ENCODE measurements around the gene MAL. TPM values are rescaled to one million over a fixed set of nuclear protein-coding genes. Genes with fewer than 3 reads are reported as not detected.

Gene MAL
- polyA plus RNA-seq, 4 donors: 6.3 to 361 (median 310) TPM

- no peak for DNase-seq (ENCODE audit: low read depth in 4 of 4, low spot score in 3 of 4)
Observed at GRCh38 chr2:94995553-94996304, 29.8 kb upstream of the MAL start.

GRCh38 chr2:94996305-94997100, 29.0 kb upstream of the MAL start:
- no peak for DNase-seq (ENCODE audit: low read depth in 4 of 4, low spot score in 3 of 4)

DNA sequence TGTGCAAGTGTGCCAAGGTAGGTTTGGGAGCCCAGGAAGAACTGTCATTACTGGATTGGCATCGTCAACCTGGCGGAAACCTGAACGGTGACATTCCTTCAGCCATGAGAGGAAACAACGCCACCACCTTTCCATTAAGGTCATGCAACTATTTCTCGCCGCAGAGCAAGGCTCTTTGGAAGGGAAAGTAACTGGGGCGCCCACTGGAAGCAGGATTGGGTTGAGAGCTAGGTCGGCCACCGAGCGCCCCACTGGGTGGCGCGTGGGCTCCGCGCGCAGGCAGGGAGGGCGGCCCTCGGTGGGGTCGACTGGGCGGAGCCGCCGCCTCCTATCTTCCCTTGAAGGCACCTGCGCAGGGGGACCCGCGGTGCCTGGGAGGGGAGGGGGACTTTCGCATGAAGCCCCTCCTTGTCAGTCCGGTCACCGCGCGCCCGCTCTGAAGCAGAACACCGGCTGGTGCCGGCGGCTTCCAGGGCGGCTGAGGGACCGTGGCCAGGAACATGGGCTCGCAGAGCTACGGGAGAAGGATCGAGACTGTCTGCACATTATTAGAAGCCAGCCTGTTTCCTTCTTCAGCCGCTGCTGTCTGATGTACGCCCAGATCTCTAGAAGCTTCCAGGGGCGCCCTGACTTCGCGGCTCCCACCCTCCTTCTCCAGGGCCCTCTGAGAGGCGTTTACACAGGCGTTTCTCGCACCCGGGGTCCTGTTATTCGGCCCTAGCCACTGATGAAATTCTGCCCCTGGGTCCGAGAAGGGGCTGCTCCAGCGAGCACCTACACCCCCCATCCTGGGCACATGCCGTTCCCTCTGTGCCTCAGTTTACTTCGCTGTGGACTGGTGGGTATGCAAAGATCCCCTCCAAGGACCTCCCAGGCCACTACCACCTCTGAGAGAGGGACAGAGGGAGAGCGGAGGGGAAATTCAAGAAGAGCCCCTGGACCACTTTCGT, 27.3 kb upstream of the MAL start:
- DNase-seq (ENCODE audit: low read depth in 4 of 4, low spot score in 3 of 4): no peak

DNA sequence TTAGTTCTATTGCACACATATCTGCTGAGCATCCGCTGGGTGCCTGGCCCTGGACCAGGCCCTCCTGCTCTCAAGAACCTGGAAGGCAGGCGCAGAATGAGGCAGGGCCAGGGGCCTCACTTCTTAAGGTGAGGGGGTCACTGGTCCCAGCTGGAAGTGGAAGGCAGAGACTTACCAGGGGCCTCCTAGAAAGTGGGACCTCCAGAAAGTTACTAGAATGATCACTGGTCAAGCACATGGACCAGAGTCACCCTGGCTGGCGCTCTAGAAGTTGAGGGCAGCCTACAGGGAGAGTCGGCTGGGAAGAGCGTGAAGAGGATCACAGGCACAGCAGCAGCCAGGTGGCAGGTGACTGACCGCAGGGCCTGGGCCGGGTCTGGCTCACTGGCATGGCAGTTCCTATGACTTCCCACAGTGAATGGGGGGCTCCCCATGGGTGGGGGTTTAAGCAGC, 26.1 kb upstream of the MAL start:
- DNase-seq (ENCODE audit: low read depth in 4 of 4, low spot score in 3 of 4): no peak

DNA sequence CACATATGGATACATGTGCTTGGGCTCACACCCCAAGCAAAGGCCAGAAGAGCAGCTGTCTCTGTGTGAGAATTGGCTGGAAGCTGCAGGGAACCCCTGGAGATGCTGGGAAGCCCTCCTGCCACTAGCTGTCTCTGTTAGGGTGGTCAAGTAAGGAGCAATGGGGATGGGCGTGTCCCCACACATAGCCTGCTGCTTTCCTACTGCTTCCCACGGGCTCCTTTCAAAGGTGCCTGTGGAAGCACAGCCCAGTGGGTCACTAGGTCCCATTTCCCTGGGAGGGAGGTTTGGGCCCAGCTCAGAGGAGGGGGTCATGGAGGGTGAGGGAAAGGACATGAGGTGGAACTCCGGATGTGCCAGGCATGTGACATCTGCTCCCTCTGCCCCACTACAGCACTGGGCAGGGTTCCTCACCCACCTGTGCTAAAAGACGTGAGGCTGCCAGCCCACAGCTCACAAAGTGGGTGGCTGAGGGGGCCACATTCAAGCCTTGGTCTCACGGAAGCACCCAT, 24.4 kb upstream of the MAL start:
- DNase-seq (ENCODE audit: low read depth in 4 of 4, low spot score in 3 of 4): no peak

DNA sequence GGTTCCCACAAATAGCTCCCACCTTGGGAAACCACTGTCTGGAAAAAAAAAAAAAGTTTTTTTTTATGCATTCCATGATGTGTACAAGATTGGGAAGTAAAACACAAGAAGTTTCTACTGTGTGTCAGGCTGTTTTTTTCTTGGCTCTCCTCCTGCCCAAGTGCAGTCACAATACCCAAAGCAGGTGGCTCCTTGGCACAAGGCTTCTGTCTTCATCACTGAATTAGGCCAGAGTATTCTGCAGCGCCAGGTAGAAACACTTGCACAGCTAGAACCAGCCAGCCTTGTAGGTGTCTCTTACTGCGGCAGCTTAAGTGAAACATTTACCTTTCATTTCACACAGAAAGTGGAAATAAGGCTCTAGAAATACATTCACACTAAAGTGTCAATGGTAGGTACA, 23.8 kb upstream of the MAL start:
- DNase-seq (ENCODE audit: low read depth in 4 of 4, low spot score in 3 of 4): no peak

DNA sequence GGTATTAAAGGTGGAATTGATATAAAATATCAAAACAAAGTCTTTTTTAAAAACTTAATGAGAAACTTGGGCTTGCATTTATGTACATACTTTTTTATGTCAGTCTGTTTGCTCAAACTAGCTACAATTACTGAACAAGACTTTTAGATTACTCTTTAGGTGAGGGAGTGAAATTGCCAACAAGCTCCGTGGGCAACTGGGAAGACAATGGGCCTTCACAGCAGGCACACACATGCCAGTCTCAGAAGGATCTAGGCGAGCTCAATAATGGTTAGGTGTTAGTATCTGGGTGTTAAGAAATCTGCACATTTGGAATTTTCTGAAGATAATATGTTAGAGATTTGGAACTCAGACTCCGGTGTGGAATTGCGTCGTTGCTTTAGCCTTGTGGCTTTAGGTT, 23.0 kb upstream of the MAL start:
- DNase-seq (ENCODE audit: low read depth in 4 of 4, low spot score in 3 of 4): no peak

- DNase-seq (ENCODE audit: low read depth in 4 of 4, low spot score in 3 of 4): no peak
Observed at GRCh38 chr2:95004287-95004686, 21.2 kb upstream of the MAL start.

DNA sequence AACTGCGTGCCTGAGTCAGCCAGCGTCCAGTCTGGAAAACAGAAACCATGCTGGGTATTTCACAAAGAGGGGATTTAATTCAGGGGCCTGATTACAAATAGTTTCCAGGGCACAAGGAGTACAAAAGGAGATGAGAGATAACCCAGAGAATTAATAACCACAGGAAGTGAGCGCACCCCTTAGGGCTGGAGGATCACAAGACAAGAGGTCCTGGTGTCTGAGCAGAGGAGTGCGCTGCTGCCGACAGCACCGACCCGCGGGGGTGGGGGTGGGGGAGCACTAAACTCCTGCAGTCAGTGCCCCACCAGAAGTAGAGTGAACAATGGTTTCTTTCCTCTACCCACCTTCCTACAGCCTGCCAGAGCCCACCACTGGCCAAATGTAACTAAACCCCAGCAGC, 20.8 kb upstream of the MAL start:
- no peak for DNase-seq (ENCODE audit: low read depth in 4 of 4, low spot score in 3 of 4)

DNA sequence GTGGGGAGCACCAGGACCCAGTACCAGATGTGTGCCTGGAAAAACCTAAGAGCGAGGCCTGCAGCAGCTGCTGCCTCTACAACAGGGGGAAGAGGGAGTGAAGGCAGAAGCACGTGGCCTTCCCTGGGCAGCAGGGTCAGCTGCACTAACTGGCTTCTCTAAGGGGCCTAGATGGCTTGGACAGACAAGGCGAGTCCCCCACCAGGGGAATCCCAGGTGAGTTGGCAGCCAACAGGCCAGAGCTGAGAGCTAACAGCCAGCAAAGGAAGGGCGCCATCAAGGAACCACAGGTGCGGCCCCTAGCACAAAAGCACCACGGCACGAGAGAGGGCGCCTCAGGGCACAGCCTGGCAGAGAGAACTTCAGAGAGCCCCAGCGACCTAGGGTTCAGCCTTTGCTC, 19.8 kb upstream of the MAL start:
- DNase-seq (ENCODE audit: low read depth in 4 of 4, low spot score in 3 of 4): no peak

DNA sequence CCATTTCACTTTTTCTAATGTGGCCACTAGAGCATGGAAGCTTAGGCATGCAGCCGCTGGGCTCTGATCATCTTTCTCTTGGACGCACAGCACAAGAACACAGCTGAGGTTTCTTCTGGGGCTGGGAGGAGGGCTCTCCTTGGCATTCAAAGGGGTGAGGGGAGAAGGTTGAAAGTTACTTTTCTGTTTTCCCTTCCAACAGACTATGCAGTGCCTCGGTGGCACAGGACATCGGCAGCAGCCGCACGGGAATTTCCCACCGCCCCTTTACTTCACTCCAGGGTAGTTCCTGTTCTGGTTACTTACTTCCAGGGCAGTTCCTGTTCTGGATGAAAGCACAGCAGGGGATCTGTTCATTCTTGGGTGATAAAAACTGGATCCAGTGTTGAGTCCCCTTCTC, 18.9 kb upstream of the MAL start:
- DNase-seq (ENCODE audit: low read depth in 4 of 4, low spot score in 3 of 4): no peak

DNA sequence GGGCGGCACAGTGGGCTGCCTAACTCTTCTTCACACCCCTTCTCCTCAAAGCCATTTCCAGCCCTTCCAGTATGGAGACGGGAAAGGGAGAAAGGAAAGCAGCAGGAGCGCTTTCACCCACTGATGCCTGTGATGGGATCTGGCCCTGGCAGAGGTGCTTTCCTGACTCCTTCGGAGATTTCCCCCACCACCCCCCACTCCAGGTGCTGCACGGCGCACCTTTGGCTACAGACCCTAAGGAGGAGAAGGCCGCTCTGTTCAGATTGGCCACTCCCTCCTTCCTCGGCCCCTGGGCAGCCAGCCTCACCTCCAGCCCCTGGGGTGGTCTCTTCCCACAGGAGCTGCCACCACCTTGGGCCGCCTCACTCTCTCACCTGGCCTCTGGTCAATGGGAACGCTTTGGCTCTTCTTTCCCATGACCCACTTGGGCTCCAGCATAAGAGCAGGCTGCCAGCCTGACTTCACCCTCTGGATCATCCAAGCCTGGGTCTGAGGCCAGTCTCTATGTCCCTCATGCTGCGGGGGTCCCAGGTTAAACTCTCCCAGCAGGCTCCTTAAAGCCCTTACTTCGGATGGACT, 18.4 kb upstream of the MAL start:
- no peak for DNase-seq (ENCODE audit: low read depth in 4 of 4, low spot score in 3 of 4)

- no peak for DNase-seq (ENCODE audit: low read depth in 4 of 4, low spot score in 3 of 4)
Observed at GRCh38 chr2:95007822-95008221, 17.7 kb upstream of the MAL start.

GRCh38 chr2:95008306-95008705, 17.2 kb upstream of the MAL start:
- DNase-seq (ENCODE audit: low read depth in 4 of 4, low spot score in 3 of 4): no peak

DNA sequence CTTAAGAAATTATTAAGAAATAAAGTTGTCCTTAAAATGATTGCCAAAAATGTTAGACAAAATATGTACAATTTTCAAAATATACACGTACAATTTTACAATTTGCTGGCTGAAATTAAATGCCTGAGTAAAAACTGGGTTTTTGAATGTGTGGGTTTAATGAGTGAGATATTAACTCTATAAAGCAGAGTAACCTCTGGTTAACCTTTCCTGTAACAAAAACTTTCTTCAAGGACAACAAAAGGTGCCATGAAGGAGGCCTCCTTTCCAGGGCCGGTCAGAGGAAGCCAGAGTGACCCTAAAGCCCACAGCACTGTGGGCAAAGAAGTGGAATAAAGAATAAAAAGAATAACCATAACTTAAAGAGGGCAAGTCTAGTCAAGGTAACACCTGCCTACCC, 16.5 kb upstream of the MAL start:
- DNase-seq (ENCODE audit: low read depth in 4 of 4, low spot score in 3 of 4): no peak

GRCh38 chr2:95009412-95009811, 16.1 kb upstream of the MAL start:
- DNase-seq (ENCODE audit: low read depth in 4 of 4, low spot score in 3 of 4): no peak

DNA sequence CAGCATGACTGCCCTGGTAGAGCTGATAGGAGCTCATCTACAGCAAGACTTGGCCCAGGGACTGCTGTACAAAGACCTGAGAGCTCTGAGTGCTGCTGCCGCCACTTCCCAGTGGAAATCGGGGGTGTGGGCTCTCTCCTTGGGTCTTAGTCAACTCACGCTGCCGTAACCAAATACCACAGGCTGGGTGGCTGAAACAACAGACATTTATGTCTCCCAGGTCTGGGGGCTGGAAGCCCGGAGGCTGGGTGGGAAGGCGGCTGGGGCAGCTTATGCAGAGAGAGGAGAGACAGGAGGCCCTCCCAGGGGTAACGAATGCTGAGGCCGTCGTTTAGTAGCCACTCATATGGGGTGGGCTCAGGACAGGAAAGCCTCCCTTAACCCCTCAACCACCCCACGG, 15.4 kb upstream of the MAL start:
- DNase-seq (ENCODE audit: low read depth in 4 of 4, low spot score in 3 of 4): no peak

GRCh38 chr2:95010718-95011117, 14.8 kb upstream of the MAL start:
- DNase-seq (ENCODE audit: low read depth in 4 of 4, low spot score in 3 of 4): no peak

- no peak for DNase-seq (ENCODE audit: low read depth in 4 of 4, low spot score in 3 of 4)
Observed at GRCh38 chr2:95012881-95013550, 12.5 kb upstream of the MAL start.

- DNase-seq (ENCODE audit: low read depth in 4 of 4, low spot score in 3 of 4): no peak
Observed at GRCh38 chr2:95013726-95014125, 11.8 kb upstream of the MAL start.

Measured in left renal pelvis (tissue), 4 donors.